ENCODE measurements around the gene SHE. TPM values are rescaled to one million over a fixed set of nuclear protein-coding genes. Genes with fewer than 3 reads are reported as not detected.

The SHE gene
- total and polyA plus RNA-seq, 2 experiments from 2014 or later: 0.23 to 0.69 TPM

DNA sequence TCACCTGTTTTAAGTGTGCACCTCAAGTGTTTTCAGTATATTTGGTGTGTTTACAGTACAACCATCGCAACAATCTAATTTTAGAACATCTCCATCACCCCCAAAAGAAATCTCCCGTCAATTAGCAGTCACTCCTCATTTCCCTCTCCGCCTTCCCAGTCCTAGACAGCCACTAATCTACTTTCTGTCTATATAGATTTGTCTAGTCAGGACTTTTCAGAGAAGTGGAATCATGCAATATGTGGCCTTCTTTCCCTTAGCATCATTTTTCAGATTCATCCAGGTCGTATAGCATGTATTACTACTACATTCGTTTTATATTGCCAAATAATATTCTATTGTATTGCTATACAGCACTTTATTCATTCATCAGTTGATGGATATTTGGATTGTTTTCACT is 1.7 kb upstream of the SHE start (continued):
- TF ChIP-seq, protein P1, sequence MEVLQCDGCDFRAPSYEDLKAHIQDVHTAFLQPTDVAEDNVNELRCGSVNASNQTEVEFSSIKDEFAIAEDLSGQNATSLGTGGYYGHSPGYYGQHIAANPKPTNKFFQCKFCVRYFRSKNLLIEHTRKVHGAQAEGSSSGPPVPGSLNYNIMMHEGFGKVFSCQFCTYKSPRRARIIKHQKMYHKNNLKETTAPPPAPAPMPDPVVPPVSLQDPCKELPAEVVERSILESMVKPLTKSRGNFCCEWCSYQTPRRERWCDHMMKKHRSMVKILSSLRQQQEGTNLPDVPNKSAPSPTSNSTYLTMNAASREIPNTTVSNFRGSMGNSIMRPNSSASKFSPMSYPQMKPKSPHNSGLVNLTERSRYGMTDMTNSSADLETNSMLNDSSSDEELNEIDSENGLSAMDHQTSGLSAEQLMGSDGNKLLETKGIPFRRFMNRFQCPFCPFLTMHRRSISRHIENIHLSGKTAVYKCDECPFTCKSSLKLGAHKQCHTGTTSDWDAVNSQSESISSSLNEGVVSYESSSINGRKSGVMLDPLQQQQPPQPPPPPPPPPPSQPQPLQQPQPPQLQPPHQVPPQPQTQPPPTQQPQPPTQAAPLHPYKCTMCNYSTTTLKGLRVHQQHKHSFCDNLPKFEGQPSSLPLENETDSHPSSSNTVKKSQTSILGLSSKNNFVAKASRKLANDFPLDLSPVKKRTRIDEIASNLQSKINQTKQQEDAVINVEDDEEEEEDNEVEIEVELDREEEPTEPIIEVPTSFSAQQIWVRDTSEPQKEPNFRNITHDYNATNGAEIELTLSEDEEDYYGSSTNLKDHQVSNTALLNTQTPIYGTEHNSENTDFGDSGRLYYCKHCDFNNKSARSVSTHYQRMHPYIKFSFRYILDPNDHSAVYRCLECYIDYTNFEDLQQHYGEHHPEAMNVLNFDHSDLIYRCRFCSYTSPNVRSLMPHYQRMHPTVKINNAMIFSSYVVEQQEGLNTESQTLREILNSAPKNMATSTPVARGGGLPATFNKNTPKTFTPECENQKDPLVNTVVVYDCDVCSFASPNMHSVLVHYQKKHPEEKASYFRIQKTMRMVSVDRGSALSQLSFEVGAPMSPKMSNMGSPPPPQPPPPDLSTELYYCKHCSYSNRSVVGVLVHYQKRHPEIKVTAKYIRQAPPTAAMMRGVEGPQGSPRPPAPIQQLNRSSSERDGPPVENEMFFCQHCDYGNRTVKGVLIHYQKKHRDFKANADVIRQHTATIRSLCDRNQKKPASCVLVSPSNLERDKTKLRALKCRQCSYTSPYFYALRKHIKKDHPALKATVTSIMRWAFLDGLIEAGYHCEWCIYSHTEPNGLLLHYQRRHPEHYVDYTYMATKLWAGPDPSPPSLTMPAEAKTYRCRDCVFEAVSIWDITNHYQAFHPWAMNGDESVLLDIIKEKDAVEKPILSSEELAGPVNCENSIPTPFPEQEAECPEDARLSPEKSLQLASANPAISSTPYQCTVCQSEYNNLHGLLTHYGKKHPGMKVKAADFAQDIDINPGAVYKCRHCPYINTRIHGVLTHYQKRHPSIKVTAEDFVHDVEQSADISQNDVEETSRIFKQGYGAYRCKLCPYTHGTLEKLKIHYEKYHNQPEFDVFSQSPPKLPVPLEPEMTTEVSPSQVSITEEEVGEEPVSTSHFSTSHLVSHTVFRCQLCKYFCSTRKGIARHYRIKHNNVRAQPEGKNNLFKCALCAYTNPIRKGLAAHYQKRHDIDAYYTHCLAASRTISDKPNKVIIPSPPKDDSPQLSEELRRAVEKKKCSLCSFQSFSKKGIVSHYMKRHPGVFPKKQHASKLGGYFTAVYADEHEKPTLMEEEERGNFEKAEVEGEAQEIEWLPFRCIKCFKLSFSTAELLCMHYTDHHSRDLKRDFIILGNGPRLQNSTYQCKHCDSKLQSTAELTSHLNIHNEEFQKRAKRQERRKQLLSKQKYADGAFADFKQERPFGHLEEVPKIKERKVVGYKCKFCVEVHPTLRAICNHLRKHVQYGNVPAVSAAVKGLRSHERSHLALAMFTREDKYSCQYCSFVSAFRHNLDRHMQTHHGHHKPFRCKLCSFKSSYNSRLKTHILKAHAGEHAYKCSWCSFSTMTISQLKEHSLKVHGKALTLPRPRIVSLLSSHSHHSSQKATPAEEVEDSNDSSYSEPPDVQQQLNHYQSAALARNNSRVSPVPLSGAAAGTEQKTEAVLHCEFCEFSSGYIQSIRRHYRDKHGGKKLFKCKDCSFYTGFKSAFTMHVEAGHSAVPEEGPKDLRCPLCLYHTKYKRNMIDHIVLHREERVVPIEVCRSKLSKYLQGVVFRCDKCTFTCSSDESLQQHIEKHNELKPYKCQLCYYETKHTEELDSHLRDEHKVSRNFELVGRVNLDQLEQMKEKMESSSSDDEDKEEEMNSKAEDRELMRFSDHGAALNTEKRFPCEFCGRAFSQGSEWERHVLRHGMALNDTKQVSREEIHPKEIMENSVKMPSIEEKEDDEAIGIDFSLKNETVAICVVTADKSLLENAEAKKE (CRISPR knock-in tag; IDR thresholded peaks at IDR 0.05): no peak
- TF ChIP-seq CREB1 (CRISPR knock-in tag; IDR thresholded peaks at IDR 0.05; ENCODE audit: low read depth) (no peak), EZH2 (IDR thresholded peaks at IDR 0.05; ENCODE audit: low read depth, unreplicated experiment) (no peak), ZNF331 (CRISPR knock-in tag; IDR thresholded peaks at IDR 0.05; ENCODE audit: low read depth) (no peak)

GRCh38 chr1:154502744-154503115 is 518 bp upstream of the SHE start:
- H3K4me3 Mint-ChIP-seq: peak overlapping the region; percentile 60
- Histone ChIP-seq H2AFZ (peak overlapping the region; percentile 98; the same call in 1 of the 2 replicates), H3K4me3 (peak overlapping the region; percentile 62; the same call in 1 of the 2 replicates), H3K4me2 (peak overlapping the region; percentile 84; the same call in 1 of the 2 replicates), H3K79me2 (replicated peaks; ENCODE audit: insufficient read depth) (no peaks in the 10 kb centered on the region), H3K9me2 (ENCODE audit: insufficient read depth) (no peaks in the 10 kb centered on the region; the same call in 1 of the 2 replicates), H3K4me1 (ENCODE audit: insufficient read depth) (no peaks in the 10 kb centered on the region), H4K20me1 (replicated peaks; ENCODE audit: insufficient read depth) (no peaks in the 10 kb centered on the region), H3K27me3 (ENCODE audit: insufficient read depth) (peaks cover 77% of the 10 kb centered on the region), H3K36me3 (ENCODE audit: insufficient read depth) (no peaks in the 10 kb centered on the region), H3F3A (replicated peaks; ENCODE audit: low read depth) (no peaks in the 10 kb centered on the region), H3K27ac (ENCODE audit: low read depth) (no peak overlapping the region)
- H3K36me3 Mint-ChIP-seq (ENCODE audit: low read depth): no peaks in the 10 kb centered on the region
- H3K27me3 Mint-ChIP-seq (ENCODE audit: insufficient read depth, low read depth, poor library complexity): peaks cover 59% of the 10 kb centered on the region
- TF ChIP-seq, protein P1 (CRISPR knock-in tag; IDR thresholded peaks at IDR 0.05): no peak
- 0 out of 2 replicates have a peak, but pooled peaks have one; percentile 1 for TF ChIP-seq CREB1 (CRISPR knock-in tag; IDR thresholded peaks at IDR 0.05; ENCODE audit: low read depth)
- peaks cover 19% of the 10 kb centered on the region; the same call in 2 of the 3 replicates for H3K9me3 Mint-ChIP-seq
- H3K4me1 Mint-ChIP-seq: peaks cover 10% of the 10 kb centered on the region
- H3K27ac Mint-ChIP-seq: no peak overlapping the region
- peak; percentile 69 for ATAC-seq
- peak; percentile 77 for DNase-seq (ENCODE audit: low spot score)
